K562 (cell line): Measurements from ENCODE around the gene S100A3.
"Not testable (repeated sequence)": the region's sequence is repeated elsewhere in the genome, so short reads cannot be mapped to it uniquely, and the experiment has no call there.

Experiments used
- CBFA2T3 ChIP-seq: fragments of 450-650 bp; IDR thresholded peaks from 2 replicates; pipeline ENCODE4 v1.6.1; 2017
- CREB1 ChIP-seq, 2 experiments: sonication (generic) in 1 of 2; formaldehyde crosslinking in 1 of 2; IDR thresholded peaks; 2 replicates each; pipeline versions ENCODE4 v1.6.1 to v1.8.0; 2012 to 2022; ENCODE audit warnings: inconsistent platforms in 1 of 2, mild to moderate bottlenecking in 1 of 2, missing genetic modification reagents in 1 of 2, moderate library complexity in 1 of 2
- CTCF ChIP-seq, 3 experiments: IDR thresholded peaks in 2 of 3; conservative IDR thresholded peaks in 1 of 3; 2 replicates each; pipeline ENCODE4 v1.5.1; 2011 to 2012; ENCODE audit warnings: low read length in 3 of 3, mild to moderate bottlenecking in 3 of 3, control low read depth in 2 of 3, improper control_type of control experiment in 1 of 3, inconsistent platforms in 1 of 3, low read depth in 1 of 3, mixed read lengths in 1 of 3, moderate library complexity in 1 of 3; ENCODE audit not compliant: insufficient read depth in 2 of 3
- DPF2 ChIP-seq: fragments of 450-650 bp; IDR thresholded peaks from 2 replicates; pipeline ENCODE4 v1.6.1; 2016
- E4F1 ChIP-seq: fragments of 250-450 bp; sonication (Bioruptor Pico); IDR thresholded peaks from 2 replicates; pipeline ENCODE4 v1.5.0; 2021; ENCODE audit warnings: mild to moderate bottlenecking, borderline replicate concordance
- KAT8 ChIP-seq: fragments of 450-650 bp; IDR thresholded peaks from 2 replicates; pipeline ENCODE4 v1.6.1; 2016; ENCODE audit warnings: low read depth, mild to moderate bottlenecking
- NFE2L1 ChIP-seq: fragments of 450-650 bp; IDR thresholded peaks from 2 replicates; pipeline ENCODE4 v1.6.1; 2016; ENCODE audit warnings: missing genetic modification characterization, low read depth, mild to moderate bottlenecking, missing compliant biosample characterization, moderate library complexity, borderline replicate concordance
- NR3C1 ChIP-seq: sonication (generic); formaldehyde crosslinking; IDR thresholded peaks from 2 replicates; pipeline ENCODE4 v1.8.1; 2022; ENCODE audit warnings: missing genetic modification reagents
- POLR2AphosphoS5 ChIP-seq: IDR thresholded peaks from 2 replicates; pipeline ENCODE4 v1.6.1; 2011; ENCODE audit warnings: mild to moderate bottlenecking, low read depth, low read length, moderate library complexity; ENCODE audit not compliant: control insufficient read depth, insufficient read depth
- PRDM10 ChIP-seq: fragments of 450-650 bp; IDR thresholded peaks from 2 replicates; pipeline ENCODE4 v1.6.1; 2018; ENCODE audit not compliant: partially characterized antibody
- STAT5B ChIP-seq: fragments of 250-450 bp; sonication (Bioruptor Pico); IDR thresholded peaks from 2 replicates; pipeline ENCODE4 v1.8.0; 2021; ENCODE audit warnings: mild to moderate bottlenecking, inconsistent platforms
- ZBTB33 ChIP-seq: sonication (generic); formaldehyde crosslinking; IDR thresholded peaks from 2 replicates; pipeline ENCODE4 v1.8.1; 2023; ENCODE audit warnings: mild to moderate bottlenecking, missing genetic modification reagents

GRCh38 chr1:153522353-153523048, 26.6 kb downstream of the S100A3 start:
- TF ChIP-seq NFE2L1 (tag); CTCF (IDR thresholded peaks at IDR 0.05 in 2 of 3, conservative IDR thresholded peaks at IDR 0.05 in 1 of 3; ENCODE audit: insufficient read depth in 2 of 3, low read depth in 1 of 3, low read length in 3 of 3); CBFA2T3; E4F1 (CRISPR knock-in tag); KAT8; ZBTB33; STAT5B; CREB1 (IDR thresholded peaks at IDR 0.05); CREB1 (CRISPR knock-in tag; IDR thresholded peaks at IDR 0.05); POLR2AphosphoS5; NR3C1 (CRISPR knock-in tag); PRDM10; DPF2: not testable (repeated sequence)
